Dermis lymphatic vessel endothelial cell (primary cell): Measurements from ENCODE around the gene LRP1B. TPM values are rescaled to one million over a fixed set of nuclear protein-coding genes. Genes with fewer than 3 reads are reported as not detected.

Experiments
- total RNA-seq: library from RNA; depleted of rRNA; stranded (reverse); fragments of >200 nt; gene quantifications from 2 replicates; pipeline ENCODE4 v1.2.1, GENCODE V29; 2014

LRP1B gene
- under 0.01 and 0.11 TPM in 2 replicates for total RNA-seq

GRCh38 chr2:142131010-142131669 is at the start of gene LRP1B:
TSS of gene LRP1B (minus strand) at chr2:142131016. CDS start at chr2:142130729, 287 bp downstream.

